HCT116 (cell line): ENCODE measurements around the gene KLRC3. TPM values are rescaled to one million over a fixed set of nuclear protein-coding genes. Genes with fewer than 3 reads are reported as not detected.

Experiments used
- ATAC-seq: fragments of 200-7000 bp; cut with Tn5 transposase; 2 replicates; pipeline ENCODE4 v1.9.1; 2020; ENCODE audit warnings: mild to moderate bottlenecking, moderate library complexity
- BruUV-seq: library from RNA; stranded (reverse); fragments of 400-500 nt; replicated peaks from 2 replicates; lab custom pipeline; 2021; lab: Mats Ljungman, UMichigan
- CTCF ChIA-PET: fragments of 300-600 bp; sonication (Branson Sonifier 250); formaldehyde crosslinking; loops from one replicate; lab custom pipeline; 2021; ENCODE audit warnings: antibody characterized with exemption; lab: Charles Lee
- POLR2A ChIA-PET: fragments of 300-600, 350-600 bp; sonication (Branson Sonifier 250); formaldehyde crosslinking; loops from one replicate; lab custom pipeline; 2021; ENCODE audit warnings: antibody characterized with exemption; lab: Charles Lee
- RAD21 ChIA-PET, 2 experiments: fragments of 300-600 bp; sonication (Branson Sonifier 250); formaldehyde crosslinking; loops; one replicate each; lab custom pipeline; 2023; ENCODE audit warnings: low total read pairs in 2 of 2; ENCODE audit not compliant: uncharacterized antibody in 2 of 2, unreplicated experiment in 2 of 2, low non-redundant PET in 1 of 2; lab: Charles Lee
- DNase-seq: peaks from one replicate; pipeline ENCODE4 v3.0.0-alpha.2; 2010; ENCODE audit warnings: low read depth, low spot score
- H2AFZ ChIP-seq: fragments of 200-600 bp; shearing (Covaris generic), sonication (generic); 2 replicates; pipeline ENCODE4 v1.6.1; 2017; ENCODE audit warnings: low read depth, mixed run types, mixed read lengths, antibody characterized with exemption, low read length; ENCODE audit not compliant: poor library complexity, severe bottlenecking
- H3K27ac ChIP-seq: 2 replicates; pipeline ENCODE4 v1.5.1; 2012; ENCODE audit warnings: low read depth, low read length
- H3K27me3 ChIP-seq: fragments of 200-600 bp; sonication (generic); 2 replicates; pipeline ENCODE4 v1.6.1; 2016; ENCODE audit warnings: mixed run types, low read length, mixed read lengths; ENCODE audit not compliant: insufficient read depth
- H3K36me3 ChIP-seq, 2 experiments: fragments of 200-500 bp in 1 of 2; fragments of 200-600 bp in 1 of 2; sonication (Bioruptor generic) in 1 of 2; sonication (generic) in 1 of 2; 2 replicates each; pipeline versions ENCODE4 v1.5.1 to v1.6.1; 2014 to 2016; ENCODE audit warnings: low read length in 2 of 2, inconsistent platforms in 1 of 2, mixed read lengths in 1 of 2, mixed run types in 1 of 2; ENCODE audit not compliant: insufficient read depth in 2 of 2, control insufficient read depth in 1 of 2
- H3K4me1 ChIP-seq, 2 experiments: fragments of 200-600 bp in 1 of 2; sonication (generic) in 1 of 2; 2 replicates each; pipeline versions ENCODE4 v1.5.1 to v1.6.1; 2012 to 2017; ENCODE audit warnings: low read length in 2 of 2, inconsistent platforms in 1 of 2, mild to moderate bottlenecking in 1 of 2, mixed read lengths in 1 of 2, mixed run types in 1 of 2, moderate library complexity in 1 of 2; ENCODE audit not compliant: insufficient read depth in 2 of 2, control insufficient read depth in 1 of 2
- H3K4me2 ChIP-seq: fragments of 200-600 bp; sonication (generic); 2 replicates; pipeline ENCODE4 v1.6.1; 2017; ENCODE audit warnings: mixed run types, low read length, mixed read lengths
- H3K4me3 ChIP-seq, 2 experiments: fragments of 200-600 bp in 1 of 2; sonication (generic) in 1 of 2; replicated peaks in 1 of 2; 2 replicates each; pipeline ENCODE4 v1.5.1; 2011 to 2016; ENCODE audit warnings: low read length in 2 of 2, control low read depth in 1 of 2, low read depth in 1 of 2, mild to moderate bottlenecking in 1 of 2, mixed read lengths in 1 of 2, mixed run types in 1 of 2
- H3K79me2 ChIP-seq: fragments of 200-600 bp; sonication (generic); 2 replicates; pipeline ENCODE4 v1.6.1; 2017; ENCODE audit warnings: mild to moderate bottlenecking, mixed run types, low read length, moderate library complexity, mixed read lengths; ENCODE audit not compliant: insufficient read depth
- H3K9ac ChIP-seq: fragments of 200-600 bp; sonication (generic); 2 replicates; pipeline ENCODE4 v1.6.1; 2016; ENCODE audit warnings: low read length, mixed read lengths
- H3K9me2 ChIP-seq: fragments of 200-600 bp; sonication (generic), shearing (Covaris generic); 2 replicates; pipeline ENCODE4 v1.6.1; 2017; ENCODE audit warnings: mixed run types, mild to moderate bottlenecking, moderate library complexity; ENCODE audit not compliant: insufficient read depth
- H3K9me3 ChIP-seq, 2 experiments: fragments of 200-500 bp in 1 of 2; fragments of 200-600 bp in 1 of 2; sonication (Bioruptor generic) in 1 of 2; sonication (generic) in 1 of 2; 2 replicates each; pipeline ENCODE4 v1.6.1; 2014 to 2017; ENCODE audit warnings: low read length in 2 of 2, mixed read lengths in 2 of 2, inconsistent platforms in 1 of 2, low read depth in 1 of 2, mild to moderate bottlenecking in 1 of 2, mixed run types in 1 of 2, moderate library complexity in 1 of 2; ENCODE audit not compliant: control insufficient read depth in 1 of 2, insufficient read depth in 1 of 2
- H4K20me1 ChIP-seq: fragments of 200-600 bp; sonication (generic), shearing (Covaris generic); 2 replicates; pipeline ENCODE4 v1.6.1; 2017; ENCODE audit warnings: mixed run types, mild to moderate bottlenecking, moderate library complexity; ENCODE audit not compliant: insufficient read depth
- ATF3 ChIP-seq: IDR thresholded peaks from 2 replicates; pipeline ENCODE4 v1.6.1; 2012
- CBX3 ChIP-seq: IDR thresholded peaks from 2 replicates; pipeline ENCODE4 v1.6.1; 2012; ENCODE audit warnings: low read depth
- CTCF ChIP-seq, 3 experiments: fragments of 200-600 bp in 1 of 3; sonication (generic) in 1 of 3; IDR thresholded peaks in 2 of 3; conservative IDR thresholded peaks in 1 of 3; 2 replicates each; pipeline ENCODE4 v1.5.1; 2012 to 2017; ENCODE audit warnings: low read depth in 2 of 3, low read length in 2 of 3, antibody characterized with exemption in 1 of 3, borderline replicate concordance in 1 of 3, control low read depth in 1 of 3, mild to moderate bottlenecking in 1 of 3, mixed read lengths in 1 of 3, mixed run types in 1 of 3, moderate library complexity in 1 of 3; ENCODE audit not compliant: insufficient read depth in 1 of 3
- EZH2 ChIP-seq: fragments of 200-600 bp; sonication (generic); IDR thresholded peaks from 2 replicates; pipeline ENCODE4 v1.6.1; 2017; ENCODE audit warnings: antibody characterized with exemption, mixed run types
- EZH2phosphoT487 ChIP-seq: fragments of 200-600 bp; IDR thresholded peaks from 2 replicates; pipeline ENCODE4 v1.6.1; 2018; ENCODE audit warnings: antibody characterized with exemption, borderline replicate concordance
- JUND ChIP-seq: IDR thresholded peaks from 2 replicates; pipeline ENCODE4 v1.6.1; 2012
- MAX ChIP-seq: IDR thresholded peaks from 2 replicates; pipeline ENCODE4 v1.6.1; 2012
- POLR2A ChIP-seq: IDR thresholded peaks from 2 replicates; pipeline ENCODE4 v1.7.0; 2011; ENCODE audit warnings: borderline replicate concordance; ENCODE audit not compliant: insufficient read depth, insufficient read length; ENCODE audit errors: extremely low read depth
- RAD21 ChIP-seq: IDR thresholded peaks from 2 replicates; pipeline ENCODE4 v1.6.1; 2012; ENCODE audit warnings: low read depth, mild to moderate bottlenecking
- TCF7L2 ChIP-seq: IDR thresholded peaks from 2 replicates; pipeline ENCODE4 v1.7.0; 2011; ENCODE audit warnings: borderline replicate concordance, inconsistent platforms; ENCODE audit not compliant: insufficient read depth, insufficient read length; ENCODE audit errors: extremely low read depth
- intact Hi-C: fragments of 100-400 bp; cut with micrococcal nuclease; formaldehyde crosslinking; loops from 2 replicates; pipeline ENCODE4 v1.10.0; 2022
- total RNA-seq: library from RNA; stranded (reverse); gene quantifications from one replicate; pipeline ENCODE4 v1.2.1, GENCODE V29; 2021; ENCODE audit not compliant: unreplicated experiment

Gene KLRC3
- total RNA-seq, 1 experiment from 2014 or later: 1.8 TPM

DNA sequence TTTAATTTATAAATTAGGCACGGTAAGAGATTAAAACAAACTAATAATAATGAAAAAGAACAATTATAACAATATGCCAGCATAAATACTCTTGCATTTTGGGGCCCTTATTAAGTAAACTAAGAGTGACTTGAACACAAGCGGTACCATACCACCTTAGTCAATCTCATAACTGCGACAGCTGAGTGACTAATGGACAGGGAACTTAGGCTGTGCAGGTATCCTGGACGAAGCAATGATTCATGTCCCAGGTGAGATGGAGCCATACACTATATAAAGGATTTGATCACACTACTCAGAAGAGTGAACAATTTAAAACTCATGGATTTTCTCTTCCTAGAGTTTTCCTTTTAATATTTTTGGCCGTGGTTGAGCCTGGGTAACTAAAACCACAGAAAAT lies 15.1 kb downstream of the KLRC3 start (continued):
- TF ChIP-seq CBX3: no peak
- TF ChIP-seq MAX: no peak
- no peak for TF ChIP-seq JUND
- TF ChIP-seq EZH2: no peak
- no peak for TF ChIP-seq EZH2phosphoT487
- no peak for TF ChIP-seq TCF7L2
- TF ChIP-seq POLR2A: no peak
- TF ChIP-seq RAD21: no peak
- no peak for TF ChIP-seq ATF3

GRCh38 chr12:10404798-10405197 lies 15.6 kb downstream of the KLRC3 start:
- no peaks in the 10 kb centered on the region for H3K9me3 ChIP-seq
- H3K4me3 ChIP-seq: no peak overlapping the region
- ATAC-seq (no peak), DNase-seq (no peak)
- H3K36me3 ChIP-seq: no peaks in the 10 kb centered on the region
- BruUV-seq: no TSS peak
- no peak overlapping the region for H3K27ac ChIP-seq
- no peaks in the 10 kb centered on the region for H3K27me3 ChIP-seq
- peaks cover 6 to 7% of the 10 kb centered on the region in 2 experiments; a peak in 3 of 4 replicates for H3K4me1 ChIP-seq
- ChIA-PET POLR2A (no interaction called here), CTCF (no interaction called here), RAD21 (no interaction called here)
- H3K79me2 ChIP-seq: no peaks in the 10 kb centered on the region
- no peaks in the 10 kb centered on the region for H4K20me1 ChIP-seq
- no peak overlapping the region for H3K4me2 ChIP-seq
- H2AFZ ChIP-seq: no peak overlapping the region
- intact Hi-C loops: loop anchor here (10.0 kb wide), 1 partner anchor 50 kb away; the partner anchor contains the start of gene KLRC1
- TF ChIP-seq CTCF (IDR thresholded peaks at IDR 0.05 in 2 of 3, conservative IDR thresholded peaks at IDR 0.05 in 1 of 3; ENCODE audit: borderline replicate concordance in 1 of 3, insufficient read depth in 1 of 3, low read depth in 2 of 3, low read length in 2 of 3) (no peak), CBX3 (0 out of 2 replicates have a peak, but pooled peaks have one; percentile 29)
- H3K9me2 ChIP-seq: no peaks in the 10 kb centered on the region
- H3K9ac ChIP-seq: no peak overlapping the region
